Measurements from ENCODE around the gene TFR2. TPM values are rescaled to one million over a fixed set of nuclear protein-coding genes. Genes with fewer than 3 reads are reported as not detected.

TFR2 gene
- total RNA-seq, 1 experiment from 2014 or later = 6.2 TPM

DNA sequence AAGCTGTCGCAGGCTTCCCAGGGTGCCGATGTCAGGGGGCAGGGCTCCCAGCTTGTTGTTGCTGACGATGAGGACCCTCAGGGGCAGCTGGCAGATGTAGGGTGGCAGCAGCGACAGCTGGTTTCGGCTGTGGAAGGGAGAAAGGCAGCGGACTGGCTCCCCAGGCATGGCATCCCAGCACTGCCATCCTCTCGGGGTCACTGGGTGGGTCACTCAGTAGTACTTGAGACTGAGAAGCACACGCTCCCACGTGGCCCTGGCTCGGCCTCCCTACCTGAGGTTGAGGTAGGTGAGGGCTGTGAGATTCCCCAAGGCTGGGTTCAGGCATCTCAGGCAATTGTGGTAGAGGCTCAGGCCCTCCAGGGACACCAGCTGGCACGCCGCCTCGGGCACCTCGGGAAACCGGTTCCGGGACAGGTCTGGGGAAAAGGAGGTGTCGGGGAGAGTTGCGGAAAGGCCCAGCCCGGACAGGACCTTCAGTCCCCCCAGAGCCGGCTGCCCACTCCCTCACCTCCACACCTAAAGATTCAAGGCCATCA, 59.2 kb downstream of the TFR2 start:
- peak overlapping the region; percentile 85; the same call in 1 of the 2 replicates for H3K4me2 ChIP-seq
- no peaks in the 10 kb centered on the region for H3K9me2 ChIP-seq (ENCODE audit: insufficient read depth)
- peaks cover 2% of the 10 kb centered on the region; the same call in 1 of the 2 replicates for H4K20me1 ChIP-seq (ENCODE audit: insufficient read depth)
- no peak for TF ChIP-seq EZH2 (IDR thresholded peaks at IDR 0.05; ENCODE audit: low read depth)
- TF ChIP-seq, protein P1, sequence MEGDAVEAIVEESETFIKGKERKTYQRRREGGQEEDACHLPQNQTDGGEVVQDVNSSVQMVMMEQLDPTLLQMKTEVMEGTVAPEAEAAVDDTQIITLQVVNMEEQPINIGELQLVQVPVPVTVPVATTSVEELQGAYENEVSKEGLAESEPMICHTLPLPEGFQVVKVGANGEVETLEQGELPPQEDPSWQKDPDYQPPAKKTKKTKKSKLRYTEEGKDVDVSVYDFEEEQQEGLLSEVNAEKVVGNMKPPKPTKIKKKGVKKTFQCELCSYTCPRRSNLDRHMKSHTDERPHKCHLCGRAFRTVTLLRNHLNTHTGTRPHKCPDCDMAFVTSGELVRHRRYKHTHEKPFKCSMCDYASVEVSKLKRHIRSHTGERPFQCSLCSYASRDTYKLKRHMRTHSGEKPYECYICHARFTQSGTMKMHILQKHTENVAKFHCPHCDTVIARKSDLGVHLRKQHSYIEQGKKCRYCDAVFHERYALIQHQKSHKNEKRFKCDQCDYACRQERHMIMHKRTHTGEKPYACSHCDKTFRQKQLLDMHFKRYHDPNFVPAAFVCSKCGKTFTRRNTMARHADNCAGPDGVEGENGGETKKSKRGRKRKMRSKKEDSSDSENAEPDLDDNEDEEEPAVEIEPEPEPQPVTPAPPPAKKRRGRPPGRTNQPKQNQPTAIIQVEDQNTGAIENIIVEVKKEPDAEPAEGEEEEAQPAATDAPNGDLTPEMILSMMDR (conservative IDR thresholded peaks at IDR 0.05) = no peak
- no peak overlapping the region for H3K27ac ChIP-seq
- BruUV-seq (replicated peaks) = no TSS peak
- peaks cover 19% of the 10 kb centered on the region for H3K4me1 ChIP-seq (replicated peaks; ENCODE audit: insufficient read depth)
- ChIA-PET CTCF (interaction anchor here (0.6 kb wide), 1 partner anchor 44 kb away, joined by 3 read pairs; no protein-coding TSS in a partner anchor), POLR2A (ENCODE audit: unreplicated experiment) (no interaction called here)
- H3K36me3 ChIP-seq (ENCODE audit: low read depth) = 0 out of 2 replicates have a peak, but pooled peaks cover 10% of the 10 kb centered on the region
- H3K27me3 ChIP-seq (ENCODE audit: insufficient read depth, low read depth) = no peaks in the 10 kb centered on the region
- peak in 1 of 2 experiments; percentile 95 for DNase-seq
- intact Hi-C loops (cut with micrococcal nuclease; ENCODE audit: unreplicated experiment) = loop anchor here (1.0 to 10.0 kb wide), 5 partner anchors 13 to 503 kb away; partner anchors contain the start of genes AGFG2, EPHB4, GIGYF1 and TRIM56
- H3K79me2 ChIP-seq (ENCODE audit: low read depth) = peaks cover 29% of the 10 kb centered on the region
- H3F3A ChIP-seq (ENCODE audit: insufficient read depth, low read depth) = peaks cover 23% of the 10 kb centered on the region
- H2AFZ ChIP-seq = no peak overlapping the region
- no peaks in the 10 kb centered on the region for H3K9me3 ChIP-seq (ENCODE audit: insufficient read depth, low read depth)
- no peak overlapping the region for H3K4me3 ChIP-seq

DNA sequence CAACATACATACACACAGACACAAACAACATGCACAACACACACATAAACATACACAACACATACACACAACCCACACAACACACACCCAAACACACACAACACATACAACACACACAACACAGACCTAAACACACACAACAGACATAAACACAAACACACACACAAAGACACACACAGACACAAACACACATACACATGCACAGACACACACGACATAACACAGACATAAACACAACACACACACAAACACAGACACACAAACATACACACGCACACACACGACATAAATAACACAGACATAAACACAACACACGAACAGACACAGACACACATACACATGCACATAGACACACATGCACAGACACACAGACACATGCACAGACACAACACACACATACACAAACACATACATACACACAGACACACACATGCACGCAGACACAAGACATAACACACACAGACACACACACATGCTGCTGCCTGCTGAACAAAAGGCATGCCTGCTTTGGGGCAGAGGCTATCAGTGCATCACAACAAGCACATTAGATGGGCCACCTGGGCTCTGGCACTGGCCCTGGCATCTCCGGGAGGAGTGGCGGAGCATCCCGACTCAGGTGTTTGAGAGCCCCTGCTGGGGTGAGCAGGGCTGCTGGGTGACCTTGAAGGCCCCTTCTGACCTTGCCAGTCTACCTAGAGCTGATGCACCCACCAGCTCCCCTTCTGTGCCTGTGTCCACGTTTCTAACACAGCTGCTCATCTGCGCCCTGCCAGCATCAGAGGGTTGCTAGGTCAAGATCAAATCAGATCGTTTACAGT, 60.7 kb downstream of the TFR2 start:
- H3K27me3 ChIP-seq (ENCODE audit: insufficient read depth, low read depth) = no peaks in the 10 kb centered on the region
- intact Hi-C loops (cut with micrococcal nuclease; ENCODE audit: unreplicated experiment) = loop anchor here (5.0 to 10.0 kb wide), 3 partner anchors 112 to 504 kb away; partner anchors contain the start of genes EPHB4, GIGYF1 and TRIM56
- H3K4me1 ChIP-seq (replicated peaks; ENCODE audit: insufficient read depth) = peaks cover 19% of the 10 kb centered on the region
- no peaks in the 10 kb centered on the region for H3K9me2 ChIP-seq (ENCODE audit: insufficient read depth)
- no peak for DNase-seq
- no peak overlapping the region for H3K27ac ChIP-seq
- 0 out of 2 replicates have a peak, but pooled peaks cover 10% of the 10 kb centered on the region for H3K36me3 ChIP-seq (ENCODE audit: low read depth)
- no peak overlapping the region for H3K4me3 ChIP-seq
- peaks cover 2% of the 10 kb centered on the region; the same call in 1 of the 2 replicates for H4K20me1 ChIP-seq (ENCODE audit: insufficient read depth)
- peaks cover 21% of the 10 kb centered on the region for H3F3A ChIP-seq (ENCODE audit: insufficient read depth, low read depth)
- BruUV-seq (replicated peaks) = no TSS peak
- H3K4me2 ChIP-seq = no peak overlapping the region
- H3K9me3 ChIP-seq (ENCODE audit: insufficient read depth, low read depth) = no peaks in the 10 kb centered on the region
- POLR2A ChIA-PET (ENCODE audit: unreplicated experiment) = no interaction called here
- no peak for TF ChIP-seq EZH2 (IDR thresholded peaks at IDR 0.05; ENCODE audit: low read depth)
- CTCF ChIA-PET = no interaction called here
- peaks cover 29% of the 10 kb centered on the region for H3K79me2 ChIP-seq (ENCODE audit: low read depth)
- no peak overlapping the region for H2AFZ ChIP-seq

DNA sequence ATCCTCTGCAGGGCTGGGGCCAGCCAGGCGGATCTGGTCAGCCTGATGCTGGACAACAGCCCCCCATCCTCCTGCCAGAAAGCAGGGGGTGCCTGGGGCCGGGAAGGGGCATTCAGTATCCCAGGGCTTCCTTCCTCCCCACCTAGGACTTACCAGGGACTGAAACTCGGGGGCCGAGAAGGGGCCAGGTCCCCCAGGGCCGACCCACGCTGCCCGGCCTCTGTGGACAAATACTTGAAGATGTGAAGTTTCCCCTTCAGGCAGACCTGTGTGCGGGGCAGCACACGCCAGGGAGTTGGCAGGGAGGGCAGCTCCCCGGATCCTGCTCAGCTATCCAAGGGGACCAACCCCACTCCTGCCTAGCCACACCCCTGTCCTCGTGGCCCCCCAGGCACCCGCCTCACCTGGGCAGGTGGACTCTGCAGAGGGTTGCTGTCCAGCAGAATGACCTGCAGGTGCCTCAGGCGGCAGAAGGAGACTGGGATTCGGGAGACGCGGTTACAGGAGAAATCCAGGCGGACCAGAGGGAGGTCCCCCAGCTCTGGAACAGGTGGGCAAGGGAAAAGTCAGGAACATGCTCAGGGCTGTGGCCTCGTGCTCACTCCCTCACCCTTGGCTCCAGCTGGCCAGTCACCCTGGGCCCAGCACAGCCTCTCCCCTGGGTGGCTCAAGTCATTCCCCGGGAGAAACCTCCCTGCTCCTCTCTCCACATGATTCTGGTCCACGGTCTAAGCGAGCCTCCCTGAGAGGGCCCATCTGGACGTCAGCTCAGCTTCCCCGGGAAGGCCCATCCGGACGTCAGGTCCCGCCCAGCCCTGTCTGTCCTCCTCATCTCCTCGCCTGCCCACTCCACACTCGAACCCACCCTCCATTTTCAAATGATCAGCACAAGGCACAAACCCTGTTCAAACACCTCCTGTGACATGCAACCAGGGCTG, 62.8 kb downstream of the TFR2 start:
- BruUV-seq (replicated peaks) = no TSS peak
- intact Hi-C loops (cut with micrococcal nuclease; ENCODE audit: unreplicated experiment) = no loop called here

More for the DNA sequence above, 62.8 kb downstream of the TFR2 start:
- Histone ChIP-seq H3K4me1 (replicated peaks; ENCODE audit: insufficient read depth) (peaks cover 6% of the 10 kb centered on the region), H3K4me2 (no peak overlapping the region), H3K4me3 (no peak overlapping the region), H4K20me1 (ENCODE audit: insufficient read depth) (no peaks in the 10 kb centered on the region; the same call in 1 of the 2 replicates), H3K36me3 (ENCODE audit: low read depth) (0 out of 2 replicates have a peak, but pooled peaks cover 10% of the 10 kb centered on the region), H3K9me2 (ENCODE audit: insufficient read depth) (no peaks in the 10 kb centered on the region), H3K9me3 (ENCODE audit: insufficient read depth, low read depth) (no peaks in the 10 kb centered on the region), H3K79me2 (ENCODE audit: low read depth) (peaks cover 14% of the 10 kb centered on the region), H3F3A (ENCODE audit: insufficient read depth, low read depth) (0 out of 2 replicates have a peak, but pooled peaks cover 7% of the 10 kb centered on the region), H2AFZ (no peak overlapping the region), H3K27me3 (ENCODE audit: insufficient read depth, low read depth) (no peaks in the 10 kb centered on the region), H3K27ac (no peak overlapping the region)
- TF ChIP-seq, protein P1 (conservative IDR thresholded peaks at IDR 0.05) = no peak
- TF ChIP-seq EZH2 (IDR thresholded peaks at IDR 0.05; ENCODE audit: low read depth) = no peak
- no peak for DNase-seq
- ChIA-PET POLR2A (ENCODE audit: unreplicated experiment) (interaction anchor here (0.7 kb wide), 1 partner anchor 37 kb away, joined by 54 read pairs; no protein-coding TSS in a partner anchor), CTCF (interaction anchor here (0.7 kb wide), 1 partner anchor 10 kb away, joined by 8 read pairs; no protein-coding TSS in a partner anchor)
